Frontal cortex (tissue), 4 donors: ENCODE measurements around the gene CCDC28B. TPM values are rescaled to one million over a fixed set of nuclear protein-coding genes. Genes with fewer than 3 reads are reported as not detected.

ENCODE experiments used
- DNase-seq, 2 donors: peaks; one replicate each; pipeline ENCODE4 v3.0.0; 2012; ENCODE audit warnings: low spot score in 2 of 2
- FAIRE-seq: peaks from 2 replicates; lab custom pipeline; 2012; peaks lifted over from hg19 to GRCh38; lab: Jason Lieb, UNC
- total RNA-seq: library from RNA; depleted of rRNA; stranded (reverse); fragments of >200 nt; gene quantifications from one replicate; pipeline ENCODE4 v1.2.3, GENCODE V29; 2014
- donor health status: control.
- donor health status: control.
- donor health status: control.

CCDC28B gene
- total RNA-seq, 1 donor from 2014 or later = 34.2 TPM

- DNase-seq (no peak), FAIRE-seq (no peak)
Observed at GRCh38 chr1:32219022-32219421, 18.6 kb downstream of the CCDC28B start.

GRCh38 chr1:32220746-32221580 is 20.6 kb downstream of the CCDC28B start:
- FAIRE-seq (no peak), DNase-seq (no peak)

- no peak for FAIRE-seq
- no peak for DNase-seq
Observed at GRCh38 chr1:32221581-32221979, 21.2 kb downstream of the CCDC28B start.

- FAIRE-seq = no peak
- DNase-seq = peak; percentile 86 to 97
Observed at GRCh38 chr1:32221980-32222755, 21.8 kb downstream of the CCDC28B start, which contains the start of the genes EIF3I and TMEM234. Gene EIF3I (plus strand): TSS chr1:32222407. CDS start chr1:32222442, 35 bp downstream. Gene TMEM234 (minus strand): TSS chr1:32222353. CDS start chr1:32222322, 31 bp downstream.

GRCh38 chr1:32223683-32224082 is 23.3 kb downstream of the CCDC28B start:
- no peak for DNase-seq
- no peak for FAIRE-seq

GRCh38 chr1:32224285-32224684 is 23.9 kb downstream of the CCDC28B start:
- DNase-seq (no peak), FAIRE-seq (no peak)

- no peak for FAIRE-seq
Observed at GRCh38 chr1:32228771-32229170, 28.4 kb downstream of the CCDC28B start.

GRCh38 chr1:32231843-32232432 is 31.5 kb downstream of the CCDC28B start:
- DNase-seq (no peak), FAIRE-seq (no peak)

More at GRCh38 chr1:32228771-32229170, 28.4 kb downstream of the CCDC28B start:
- no peak for DNase-seq

GRCh38 chr1:32232558-32233304 is 32.3 kb downstream of the CCDC28B start:
- no peak for DNase-seq
- no peak for FAIRE-seq

GRCh38 chr1:32234792-32235191 is 34.4 kb downstream of the CCDC28B start:
- FAIRE-seq (no peak), DNase-seq (no peak)

GRCh38 chr1:32239337-32239736 is 38.9 kb downstream of the CCDC28B start:
- DNase-seq (no peak), FAIRE-seq (no peak)

GRCh38 chr1:32239790-32240139 is 39.4 kb downstream of the CCDC28B start:
- DNase-seq (no peak), FAIRE-seq (no peak)

GRCh38 chr1:32240140-32240951 is 40.0 kb downstream of the CCDC28B start:
- peak; percentile 61 to 73 for DNase-seq
- FAIRE-seq = no peak

GRCh38 chr1:32241001-32241763 is 40.8 kb downstream of the CCDC28B start:
- DNase-seq (peak; percentile 72 to 73), FAIRE-seq (no peak)

- FAIRE-seq (no peak), DNase-seq (peak; percentile 49 to 67)
Observed at GRCh38 chr1:32242341-32242851, 42.0 kb downstream of the CCDC28B start.

- DNase-seq (no peak), FAIRE-seq (no peak)
Observed at GRCh38 chr1:32246888-32247273, 46.5 kb downstream of the CCDC28B start, which contains the start of gene FAM167B. Gene FAM167B (plus strand): TSS chr1:32247222. CDS start chr1:32247422, 200 bp downstream.

- no peak for FAIRE-seq
- no peak for DNase-seq
Observed at GRCh38 chr1:32247452-32247851, 47.1 kb downstream of the CCDC28B start.
